Measurements from ENCODE around the gene LAMTOR2. TPM values are rescaled to one million over a fixed set of nuclear protein-coding genes. Genes with fewer than 3 reads are reported as not detected.

LAMTOR2 gene
- total RNA-seq, 1 experiment from 2014 or later = 50.6 TPM

DNA sequence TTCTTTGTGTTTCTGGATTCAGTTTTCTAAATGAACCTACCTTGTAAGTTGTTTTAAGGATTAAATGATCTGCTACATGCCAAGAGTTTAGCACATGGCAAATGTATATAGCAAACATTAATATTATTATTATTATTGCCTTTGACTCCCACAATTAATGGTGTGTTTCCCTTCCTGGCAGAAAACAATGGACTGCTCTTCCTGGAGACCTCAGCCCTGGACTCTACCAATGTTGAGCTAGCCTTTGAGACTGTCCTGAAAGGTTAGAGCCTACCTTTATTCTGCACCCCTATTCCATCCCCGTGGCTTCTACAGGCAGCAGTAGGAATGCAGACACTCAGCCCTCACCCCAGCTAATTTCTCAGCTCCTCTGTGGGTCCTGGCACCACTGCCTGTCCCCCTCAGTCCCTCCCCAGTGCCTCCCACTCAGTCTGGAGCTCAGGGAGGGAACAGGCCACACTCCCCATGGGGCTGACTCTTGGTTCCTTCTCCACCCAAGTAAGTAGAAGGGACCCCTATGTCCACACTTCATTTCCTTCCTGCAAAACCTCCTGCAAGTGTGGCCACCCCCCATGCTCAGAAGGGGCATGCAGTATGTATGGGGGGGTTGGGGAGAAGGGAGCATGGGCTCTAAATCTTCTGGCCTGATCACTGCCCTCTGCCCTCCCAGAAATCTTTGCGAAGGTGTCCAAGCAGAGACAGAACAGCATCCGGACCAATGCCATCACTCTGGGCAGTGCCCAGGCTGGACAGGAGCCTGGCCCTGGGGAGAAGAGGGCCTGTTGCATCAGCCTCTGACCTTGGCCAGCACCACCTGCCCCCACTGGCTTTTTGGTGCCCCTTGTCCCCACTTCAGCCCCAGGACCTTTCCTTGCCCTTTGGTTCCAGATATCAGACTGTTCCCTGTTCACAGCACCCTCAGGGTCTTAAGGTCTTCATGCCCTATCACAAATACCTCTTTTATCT, 15.2 kb downstream of the LAMTOR2 start:
- Mint-ChIP-seq H3K36me3 (ENCODE audit: insufficient read depth in 1 of 3, low read depth in 3 of 3) (peaks cover 4 to 39% (median 35%) of the 10 kb centered on the region in 3 experiments; a peak in 6 of 7 replicates), H3K9me3 (no peaks in the 10 kb centered on the region), H3K27ac (peak overlapping the region in 2 of 3 experiments; percentile 64 to 79; a peak in 4 of 7 replicates), H3K4me3 (no peak overlapping the region), H3K27me3 (ENCODE audit: low read depth) (no peaks in the 10 kb centered on the region), H3K4me1 (peaks cover 48 to 68% of the 10 kb centered on the region in 2 experiments)
- Histone ChIP-seq H4K8ac (replicated peaks; ENCODE audit: insufficient read length, low read depth, low read length) (no peak overlapping the region), H2AFZ (ENCODE audit: low read length) (no peak overlapping the region), H3K23ac (ENCODE audit: insufficient read length, low read depth, low read length) (no peak overlapping the region), H2BK120ac (ENCODE audit: low read depth, low read length, poor library complexity, severe bottlenecking) (no peak overlapping the region), H3K4me1 (ENCODE audit: insufficient read depth, low read length) (peaks cover 11% of the 10 kb centered on the region; the same call in 1 of the 2 replicates), H3K27me3 (ENCODE audit: insufficient read depth, low read length) (no peaks in the 10 kb centered on the region), H3K4ac (ENCODE audit: low read depth, low read length) (no peak overlapping the region), H3K79me1 (ENCODE audit: insufficient read depth, low read depth, low read length, poor library complexity, severe bottlenecking) (no peaks in the 10 kb centered on the region), H3K56ac (ENCODE audit: insufficient read length, low read depth, low read length) (no peak overlapping the region), H4K20me1 (ENCODE audit: control insufficient read depth, insufficient read depth, insufficient read length) (no peaks in the 10 kb centered on the region), H2AK5ac (ENCODE audit: insufficient read length, low read length) (no peak overlapping the region), H3K79me2 (ENCODE audit: insufficient read depth, low read length) (no peaks in the 10 kb centered on the region; the same call in 1 of the 2 replicates), H2BK5ac (ENCODE audit: insufficient read length, low read length) (no peak overlapping the region), H4K91ac (ENCODE audit: insufficient read length, low read depth, low read length) (no peak overlapping the region), H3K23me2 (ENCODE audit: insufficient read length, low read depth, low read length, poor library complexity, severe bottlenecking) (no peaks in the 10 kb centered on the region), H3K9me3 (ENCODE audit: control insufficient read depth, low read depth, low read length) (no peaks in the 10 kb centered on the region), H3K14ac (ENCODE audit: insufficient read depth, low read length) (no peak overlapping the region), H2BK15ac (ENCODE audit: low read depth, low read length) (no peak overlapping the region), H3K4me2 (ENCODE audit: insufficient read depth, insufficient read length, low read length) (no peak overlapping the region), H2BK12ac (ENCODE audit: insufficient read length, low read depth, low read length) (no peak overlapping the region), H3K18ac (ENCODE audit: insufficient read length, low read depth, low read length) (no peak overlapping the region), H3K27ac (ENCODE audit: insufficient read length, low read depth, low read length) (no peak overlapping the region), H2BK20ac (ENCODE audit: low read depth, low read length, poor library complexity, severe bottlenecking) (no peak overlapping the region), H4K5ac (ENCODE audit: insufficient read length, low read depth, low read length) (no peak overlapping the region), H3T11ph (ENCODE audit: low read length) (no peak overlapping the region), H3K9ac (ENCODE audit: extremely low read depth, insufficient read length, low read length) (no peak overlapping the region)
- WGBS (ENCODE audit: extremely low coverage, insufficient read length, low lambda C conversion rate) = no CpG with 5 or more reads among the region's 3 CpGs
- TF ChIP-seq, protein P1, sequence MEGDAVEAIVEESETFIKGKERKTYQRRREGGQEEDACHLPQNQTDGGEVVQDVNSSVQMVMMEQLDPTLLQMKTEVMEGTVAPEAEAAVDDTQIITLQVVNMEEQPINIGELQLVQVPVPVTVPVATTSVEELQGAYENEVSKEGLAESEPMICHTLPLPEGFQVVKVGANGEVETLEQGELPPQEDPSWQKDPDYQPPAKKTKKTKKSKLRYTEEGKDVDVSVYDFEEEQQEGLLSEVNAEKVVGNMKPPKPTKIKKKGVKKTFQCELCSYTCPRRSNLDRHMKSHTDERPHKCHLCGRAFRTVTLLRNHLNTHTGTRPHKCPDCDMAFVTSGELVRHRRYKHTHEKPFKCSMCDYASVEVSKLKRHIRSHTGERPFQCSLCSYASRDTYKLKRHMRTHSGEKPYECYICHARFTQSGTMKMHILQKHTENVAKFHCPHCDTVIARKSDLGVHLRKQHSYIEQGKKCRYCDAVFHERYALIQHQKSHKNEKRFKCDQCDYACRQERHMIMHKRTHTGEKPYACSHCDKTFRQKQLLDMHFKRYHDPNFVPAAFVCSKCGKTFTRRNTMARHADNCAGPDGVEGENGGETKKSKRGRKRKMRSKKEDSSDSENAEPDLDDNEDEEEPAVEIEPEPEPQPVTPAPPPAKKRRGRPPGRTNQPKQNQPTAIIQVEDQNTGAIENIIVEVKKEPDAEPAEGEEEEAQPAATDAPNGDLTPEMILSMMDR (conservative IDR thresholded peaks at IDR 0.05) = no peak
- DNase-seq = no peak

All from H9 (cell line).